ENCODE data around the gene GFPT2. TPM values are rescaled to one million over a fixed set of nuclear protein-coding genes. Genes with fewer than 3 reads are reported as not detected.

The GFPT2 gene
- total RNA-seq, 1 donor from 2014 or later, result 2.4 TPM

DNA sequence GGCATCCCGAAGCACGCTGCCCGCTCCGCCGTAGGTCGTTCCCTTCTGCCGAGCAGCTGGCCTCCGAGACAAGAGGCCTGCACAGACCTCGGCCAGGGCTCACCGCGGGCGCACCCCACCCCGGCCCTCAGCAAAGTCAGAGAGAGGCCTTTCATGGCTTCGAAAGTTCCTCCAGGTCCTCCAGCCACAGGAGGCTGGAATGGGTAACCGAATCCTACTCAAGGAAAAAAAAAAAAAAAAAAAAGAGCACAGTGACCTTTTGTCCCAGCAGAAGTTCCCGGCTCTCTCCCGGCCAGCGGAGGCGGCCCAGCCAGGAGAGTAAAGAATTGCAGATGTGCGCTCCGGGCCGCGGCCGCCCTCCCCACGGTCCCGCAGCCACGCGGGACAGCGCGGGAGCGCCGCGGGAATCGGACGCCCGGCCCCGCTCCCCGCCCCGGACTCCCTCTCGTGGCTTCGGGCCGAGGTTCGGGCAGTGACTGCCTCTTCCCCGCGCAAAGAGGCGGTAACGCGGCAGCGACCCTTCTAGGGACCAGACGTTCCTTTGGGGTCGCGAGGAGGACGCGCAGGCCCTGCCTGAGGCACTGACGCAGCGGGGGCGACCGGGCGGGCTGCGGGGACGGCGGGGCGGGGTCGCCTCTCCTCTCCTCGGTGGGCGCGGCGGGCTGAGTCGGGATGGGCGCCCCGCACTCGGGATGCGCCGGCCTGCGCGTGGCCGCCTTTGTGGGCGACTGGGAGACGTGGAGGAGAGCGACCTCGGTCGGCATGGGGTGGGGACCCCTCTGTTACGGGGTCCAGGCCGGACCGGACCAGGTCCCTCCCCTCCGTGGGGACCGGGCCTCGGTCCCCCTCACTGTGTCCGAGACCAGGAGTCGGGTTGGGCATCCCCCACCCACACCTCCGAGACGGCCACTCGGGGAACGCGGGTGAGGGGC lies 754 bp downstream of the GFPT2 start:
- no peak for DNase-seq (ENCODE audit: low read depth)
- H3K4me3 ChIP-seq (ENCODE audit: low read depth, low read length), result peak overlapping the region; percentile 68
- TF ChIP-seq, protein P1, sequence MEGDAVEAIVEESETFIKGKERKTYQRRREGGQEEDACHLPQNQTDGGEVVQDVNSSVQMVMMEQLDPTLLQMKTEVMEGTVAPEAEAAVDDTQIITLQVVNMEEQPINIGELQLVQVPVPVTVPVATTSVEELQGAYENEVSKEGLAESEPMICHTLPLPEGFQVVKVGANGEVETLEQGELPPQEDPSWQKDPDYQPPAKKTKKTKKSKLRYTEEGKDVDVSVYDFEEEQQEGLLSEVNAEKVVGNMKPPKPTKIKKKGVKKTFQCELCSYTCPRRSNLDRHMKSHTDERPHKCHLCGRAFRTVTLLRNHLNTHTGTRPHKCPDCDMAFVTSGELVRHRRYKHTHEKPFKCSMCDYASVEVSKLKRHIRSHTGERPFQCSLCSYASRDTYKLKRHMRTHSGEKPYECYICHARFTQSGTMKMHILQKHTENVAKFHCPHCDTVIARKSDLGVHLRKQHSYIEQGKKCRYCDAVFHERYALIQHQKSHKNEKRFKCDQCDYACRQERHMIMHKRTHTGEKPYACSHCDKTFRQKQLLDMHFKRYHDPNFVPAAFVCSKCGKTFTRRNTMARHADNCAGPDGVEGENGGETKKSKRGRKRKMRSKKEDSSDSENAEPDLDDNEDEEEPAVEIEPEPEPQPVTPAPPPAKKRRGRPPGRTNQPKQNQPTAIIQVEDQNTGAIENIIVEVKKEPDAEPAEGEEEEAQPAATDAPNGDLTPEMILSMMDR (conservative IDR thresholded peaks at IDR 0.05; ENCODE audit: low read depth, low read length), result no peak

- TF ChIP-seq, protein P1 (conservative IDR thresholded peaks at IDR 0.05; ENCODE audit: low read depth, low read length), result no peak
- H3K4me3 ChIP-seq (ENCODE audit: low read depth, low read length), result no peak overlapping the region
- DNase-seq (ENCODE audit: low read depth), result no peak
Measured at GRCh38 chr5:180350711-180351465, 2.2 kb downstream of the GFPT2 start.

- TF ChIP-seq, protein P1 (conservative IDR thresholded peaks at IDR 0.05; ENCODE audit: low read depth, low read length), result no peak
- H3K4me3 ChIP-seq (ENCODE audit: low read depth, low read length), result no peak overlapping the region
- no peak for DNase-seq (ENCODE audit: low read depth)
Measured at GRCh38 chr5:180350296-180350695, 2.8 kb downstream of the GFPT2 start.

DNA sequence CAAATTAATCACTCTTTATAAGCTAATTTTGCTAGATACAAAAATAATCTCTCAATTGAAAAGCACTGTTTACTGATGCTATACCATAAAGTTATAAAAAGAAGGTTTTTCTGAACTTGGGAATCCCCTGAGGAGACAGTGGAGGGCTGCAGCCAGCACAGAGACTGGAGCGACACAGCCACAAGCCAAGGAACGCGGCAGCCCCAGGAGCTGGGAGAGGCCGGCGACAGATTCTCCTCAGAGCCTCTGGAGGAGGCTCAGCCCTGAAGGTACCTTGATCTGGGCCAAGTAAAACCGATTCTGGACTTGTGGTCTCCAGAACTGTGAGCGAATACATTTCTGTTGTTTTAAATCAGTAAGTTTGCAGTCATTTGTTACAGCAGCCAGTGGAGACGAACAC lies 3.7 kb downstream of the GFPT2 start:
- no peak overlapping the region for H3K4me3 ChIP-seq (ENCODE audit: low read depth, low read length)
- TF ChIP-seq, protein P1 (conservative IDR thresholded peaks at IDR 0.05; ENCODE audit: low read depth, low read length), result no peak
- DNase-seq (ENCODE audit: low read depth), result no peak

- TF ChIP-seq, protein P1 (conservative IDR thresholded peaks at IDR 0.05; ENCODE audit: low read depth, low read length), result no peak
- no peak for DNase-seq (ENCODE audit: low read depth)
- H3K4me3 ChIP-seq (ENCODE audit: low read depth, low read length), result no peak overlapping the region
Measured at GRCh38 chr5:180348336-180348735, 4.8 kb downstream of the GFPT2 start.

DNA sequence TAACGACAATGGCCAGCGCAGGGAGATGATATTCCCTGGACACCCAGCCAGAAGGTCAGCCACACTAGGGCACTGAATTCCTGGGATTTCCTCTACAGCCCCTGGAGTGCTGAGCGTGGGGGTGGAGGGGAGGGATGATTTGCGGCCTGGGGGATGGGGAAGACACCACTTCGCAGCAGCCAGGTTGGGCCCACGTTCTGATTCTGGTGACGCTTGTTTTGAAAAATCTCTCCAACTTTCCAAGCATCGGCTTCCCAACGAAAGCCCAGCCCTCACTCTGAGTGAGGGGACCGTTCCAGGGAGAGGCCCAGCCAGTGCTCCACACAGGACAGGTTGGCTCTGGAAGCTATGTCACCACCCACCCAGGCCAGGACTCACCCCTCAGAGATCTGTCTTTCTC lies 5.4 kb downstream of the GFPT2 start:
- no peak overlapping the region for H3K4me3 ChIP-seq (ENCODE audit: low read depth, low read length)
- TF ChIP-seq, protein P1 (conservative IDR thresholded peaks at IDR 0.05; ENCODE audit: low read depth, low read length), result no peak
- no peak for DNase-seq (ENCODE audit: low read depth)

All from epithelial cell of proximal tubule (primary cell).